Measurements from ENCODE around the gene NWD2.

DNA sequence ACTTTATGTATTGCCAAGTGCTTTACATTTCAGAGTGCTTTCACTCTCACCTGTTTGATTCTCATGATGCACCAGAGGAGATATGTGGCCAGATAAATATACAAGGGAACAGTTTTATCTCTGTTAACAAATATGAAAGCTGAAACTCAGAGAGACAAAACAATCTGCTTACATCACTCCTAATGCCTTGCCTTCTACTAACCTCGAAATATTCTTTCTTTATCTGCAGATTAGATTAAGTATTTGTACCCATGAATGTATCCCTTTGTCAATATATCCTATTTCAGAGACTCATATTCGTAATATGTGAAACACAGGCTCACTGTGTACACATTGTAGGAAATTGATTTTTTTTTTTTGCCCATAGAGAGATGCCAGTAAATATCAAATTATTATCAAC, 178.1 kb downstream of the NWD2 start:
- TF ChIP-seq EZH2 (IDR thresholded peaks at IDR 0.05; ENCODE audit: insufficient read depth, poor library complexity, severe bottlenecking) (no peak), EZH2phosphoT487 (IDR thresholded peaks at IDR 0.05; ENCODE audit: insufficient read depth, low read depth) (no peak)

All from GM23248 (cell line).